ENCODE results near the gene SNX19.
A peak's percentile ranks its signal among the peaks of the same experiment; 100 is the strongest.

Gene SNX19

GRCh38 chr11:130897262-130898182 is 18.8 kb downstream of the SNX19 start (continued):
- TF ChIP-seq TSHZ2 (CRISPR knock-in tag; IDR thresholded peaks at IDR 0.05): no peak
- no peak for TF ChIP-seq BACH2 (CRISPR knock-in tag; IDR thresholded peaks at IDR 0.05; ENCODE audit: borderline replicate concordance)
- peak; percentile 93 for TF ChIP-seq ZC3H10 (CRISPR knock-in tag; IDR thresholded peaks at IDR 0.05)
- peak; percentile 87 for TF ChIP-seq SNAI2 (CRISPR knock-in tag; IDR thresholded peaks at IDR 0.05)

- ATAC-seq: peak; percentile 69
- TF ChIP-seq ZNF8 (CRISPR knock-in tag; IDR thresholded peaks at IDR 0.05) (no peak), CSRNP3 (CRISPR knock-in tag; IDR thresholded peaks at IDR 0.05) (no peak), CSDC2 (CRISPR knock-in tag; IDR thresholded peaks at IDR 0.05) (0 out of 2 replicates have a peak, but pooled peaks have one; percentile 21), PATZ1 (CRISPR knock-in tag; IDR thresholded peaks at IDR 0.05; ENCODE audit: borderline replicate concordance) (no peak), ZNF70 (CRISPR knock-in tag; IDR thresholded peaks at IDR 0.05) (no peak), ZFP30 (CRISPR knock-in tag; IDR thresholded peaks at IDR 0.05) (no peak)
Measured at GRCh38 chr11:130894322-130895025, 21.8 kb downstream of the SNX19 start.

GRCh38 chr11:130892861-130893260 is 23.4 kb downstream of the SNX19 start:
- no peak for ATAC-seq
- TF ChIP-seq SNAI2 (CRISPR knock-in tag; IDR thresholded peaks at IDR 0.05) (no peak), ZFP3 (CRISPR knock-in tag; IDR thresholded peaks at IDR 0.05) (no peak), GLIS3 (CRISPR knock-in tag; IDR thresholded peaks at IDR 0.05) (no peak), ZNF70 (CRISPR knock-in tag; IDR thresholded peaks at IDR 0.05) (no peak), ISL1 (CRISPR knock-in tag; IDR thresholded peaks at IDR 0.05) (no peak), ZFP30 (CRISPR knock-in tag; IDR thresholded peaks at IDR 0.05) (no peak), ESRRG (CRISPR knock-in tag; IDR thresholded peaks at IDR 0.05) (no peak), PPARA (CRISPR knock-in tag; IDR thresholded peaks at IDR 0.05; ENCODE audit: borderline replicate concordance) (no peak), CREB5 (CRISPR knock-in tag; IDR thresholded peaks at IDR 0.05; ENCODE audit: low read depth) (no peak), CSRNP3 (CRISPR knock-in tag; IDR thresholded peaks at IDR 0.05) (no peak), TSHZ2 (CRISPR knock-in tag; IDR thresholded peaks at IDR 0.05) (no peak), TOX (CRISPR knock-in tag; IDR thresholded peaks at IDR 0.05; ENCODE audit: borderline replicate concordance) (no peak), POU6F1 (CRISPR knock-in tag; IDR thresholded peaks at IDR 0.05; ENCODE audit: borderline replicate concordance, low read depth) (no peak), BACH2 (CRISPR knock-in tag; IDR thresholded peaks at IDR 0.05; ENCODE audit: borderline replicate concordance) (no peak), ZC3H10 (CRISPR knock-in tag; IDR thresholded peaks at IDR 0.05) (no peak), ZNF8 (CRISPR knock-in tag; IDR thresholded peaks at IDR 0.05) (no peak), ZNF565 (CRISPR knock-in tag; conservative IDR thresholded peaks at IDR 0.05; ENCODE audit: low read depth) (no peak)

Measured in SK-N-SH treated with all-trans-retinoic acid at 6 μM for 48 hours (cell line).